ENCODE data around the gene POLRMT. TPM values are rescaled to one million over a fixed set of nuclear protein-coding genes. Genes with fewer than 3 reads are reported as not detected.
A peak's percentile ranks its signal among the peaks of the same experiment; 100 is the strongest.

POLRMT gene
- total RNA-seq, 1 experiment from 2014 or later = 139 TPM

DNA sequence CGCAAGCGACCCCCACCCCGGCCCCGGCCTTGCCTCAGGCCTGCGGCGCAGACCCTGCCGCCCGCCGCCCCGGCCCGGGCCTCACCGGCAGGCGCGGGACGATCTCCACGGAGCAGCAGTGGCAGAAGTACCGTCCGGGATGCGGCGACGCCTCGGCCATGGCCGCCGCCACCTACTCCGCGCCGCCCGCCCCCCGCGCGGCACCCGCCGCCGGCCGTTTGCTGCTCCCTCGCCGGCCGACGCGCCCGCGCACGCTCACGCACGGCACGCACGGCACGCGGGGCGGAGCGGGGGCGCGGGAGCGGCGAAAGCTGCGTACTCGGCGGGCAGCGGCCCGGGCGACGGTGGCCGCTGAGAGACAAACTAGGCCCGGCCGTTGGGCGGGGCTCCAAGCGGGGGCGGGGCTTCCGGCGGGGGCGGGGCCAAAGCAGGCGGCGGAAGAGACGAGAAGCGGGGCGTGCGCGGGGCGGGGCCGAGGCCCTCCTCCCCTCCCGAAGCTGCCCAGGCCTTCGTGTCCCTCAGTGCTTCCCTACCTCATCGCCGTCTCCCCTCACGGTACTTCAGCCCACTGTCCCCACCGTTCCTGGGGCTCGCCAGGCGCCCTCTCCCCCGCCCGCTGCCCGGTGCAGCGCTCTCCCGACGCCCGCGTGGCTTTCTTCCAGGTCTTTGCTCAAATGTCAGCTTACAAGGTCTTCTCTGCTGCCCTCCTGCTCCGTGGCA lies 29.8 kb upstream of the POLRMT start, which contains the start of gene RNF126 (continued):
- TF ChIP-seq CBFB (CRISPR knock-in tag; IDR thresholded peaks at IDR 0.05; ENCODE audit: low read depth) (no peak), SP1 (CRISPR knock-in tag; conservative IDR thresholded peaks at IDR 0.05) (peak; percentile 97), GTF2I (CRISPR knock-in tag; conservative IDR thresholded peaks at IDR 0.05) (no peak), EMX1 (CRISPR knock-in tag; IDR thresholded peaks at IDR 0.05) (peak; percentile 43; the same call in 1 of the 2 replicates)
- TF ChIP-seq, protein P1, sequence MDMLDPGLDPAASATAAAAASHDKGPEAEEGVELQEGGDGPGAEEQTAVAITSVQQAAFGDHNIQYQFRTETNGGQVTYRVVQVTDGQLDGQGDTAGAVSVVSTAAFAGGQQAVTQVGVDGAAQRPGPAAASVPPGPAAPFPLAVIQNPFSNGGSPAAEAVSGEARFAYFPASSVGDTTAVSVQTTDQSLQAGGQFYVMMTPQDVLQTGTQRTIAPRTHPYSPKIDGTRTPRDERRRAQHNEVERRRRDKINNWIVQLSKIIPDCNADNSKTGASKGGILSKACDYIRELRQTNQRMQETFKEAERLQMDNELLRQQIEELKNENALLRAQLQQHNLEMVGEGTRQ (CRISPR knock-in tag; IDR thresholded peaks at IDR 0.05) = peak; percentile 47
- TF ChIP-seq, protein P2, sequence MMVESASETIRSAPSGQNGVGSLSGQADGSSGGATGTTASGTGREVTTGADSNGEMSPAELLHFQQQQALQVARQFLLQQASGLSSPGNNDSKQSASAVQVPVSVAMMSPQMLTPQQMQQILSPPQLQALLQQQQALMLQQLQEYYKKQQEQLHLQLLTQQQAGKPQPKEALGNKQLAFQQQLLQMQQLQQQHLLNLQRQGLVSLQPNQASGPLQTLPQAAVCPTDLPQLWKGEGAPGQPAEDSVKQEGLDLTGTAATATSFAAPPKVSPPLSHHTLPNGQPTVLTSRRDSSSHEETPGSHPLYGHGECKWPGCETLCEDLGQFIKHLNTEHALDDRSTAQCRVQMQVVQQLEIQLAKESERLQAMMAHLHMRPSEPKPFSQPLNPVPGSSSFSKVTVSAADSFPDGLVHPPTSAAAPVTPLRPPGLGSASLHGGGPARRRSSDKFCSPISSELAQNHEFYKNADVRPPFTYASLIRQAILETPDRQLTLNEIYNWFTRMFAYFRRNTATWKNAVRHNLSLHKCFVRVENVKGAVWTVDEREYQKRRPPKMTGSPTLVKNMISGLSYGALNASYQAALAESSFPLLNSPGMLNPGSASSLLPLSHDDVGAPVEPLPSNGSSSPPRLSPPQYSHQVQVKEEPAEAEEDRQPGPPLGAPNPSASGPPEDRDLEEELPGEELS (CRISPR knock-in tag; IDR thresholded peaks at IDR 0.05) = peak; percentile 11; the same call in 1 of the 2 replicates

DNA sequence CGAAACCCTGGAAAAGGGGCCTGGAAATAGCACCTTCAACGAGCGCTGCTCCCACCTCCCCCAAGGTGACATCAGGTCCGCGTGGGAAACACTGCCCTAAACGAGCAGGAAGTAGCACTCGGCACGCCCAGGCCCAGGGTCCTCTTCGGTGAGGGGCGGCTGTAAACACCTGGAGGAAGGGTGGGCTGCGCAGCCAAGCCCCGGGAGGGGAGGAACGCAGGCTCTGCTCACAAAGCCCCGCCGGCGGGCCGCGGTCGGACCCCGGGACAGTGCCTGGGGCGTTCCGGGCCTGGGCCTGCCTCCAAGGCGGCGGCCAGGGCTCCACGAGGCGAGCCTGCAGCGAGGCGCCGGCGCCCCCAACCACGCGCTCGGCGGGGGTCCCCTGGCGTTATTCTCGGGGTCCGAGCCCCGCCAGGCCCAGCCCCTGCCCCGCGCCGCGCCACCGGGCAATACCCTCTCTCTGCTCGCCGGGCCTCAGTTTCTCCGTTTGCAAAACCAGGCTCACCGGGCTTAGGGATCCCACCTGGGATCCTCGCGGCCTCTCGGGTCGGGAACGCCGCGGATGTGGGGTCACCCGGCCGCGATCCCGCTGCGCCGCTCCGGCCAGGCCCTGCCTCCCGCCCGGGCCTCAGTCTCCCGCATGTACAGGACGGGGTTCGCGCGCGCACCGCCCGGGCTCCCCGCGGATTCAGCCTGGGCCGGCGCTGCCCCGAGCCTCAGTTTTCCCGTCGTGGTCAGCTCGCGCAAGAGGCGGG lies 29.0 kb upstream of the POLRMT start:
- POLR2A ChIA-PET = interaction anchor here (1.3 kb wide), 1 partner anchor 78 kb away, joined by 3 read pairs; no protein-coding TSS in a partner anchor
- Mint-ChIP-seq H3K27me3 (ENCODE audit: low read depth) (peaks cover 21% of the 10 kb centered on the region), H3K4me3 (peak overlapping the region; percentile 82), H3K27ac (peak overlapping the region; percentile 86), H3K36me3 (no peaks in the 10 kb centered on the region), H3K4me1 (peaks cover 20% of the 10 kb centered on the region), H3K9me3 (no peaks in the 10 kb centered on the region)
- CTCF ChIA-PET = interaction anchor here (0.8 to 1.8 kb wide), 10 partner anchors 15 to 79 kb away, joined by 3 to 26 read pairs (median 5); no protein-coding TSS in a partner anchor
- DNase-seq (ENCODE audit: low spot score) (peak; percentile 46), ATAC-seq (no peak)
- TF ChIP-seq, protein P3, sequence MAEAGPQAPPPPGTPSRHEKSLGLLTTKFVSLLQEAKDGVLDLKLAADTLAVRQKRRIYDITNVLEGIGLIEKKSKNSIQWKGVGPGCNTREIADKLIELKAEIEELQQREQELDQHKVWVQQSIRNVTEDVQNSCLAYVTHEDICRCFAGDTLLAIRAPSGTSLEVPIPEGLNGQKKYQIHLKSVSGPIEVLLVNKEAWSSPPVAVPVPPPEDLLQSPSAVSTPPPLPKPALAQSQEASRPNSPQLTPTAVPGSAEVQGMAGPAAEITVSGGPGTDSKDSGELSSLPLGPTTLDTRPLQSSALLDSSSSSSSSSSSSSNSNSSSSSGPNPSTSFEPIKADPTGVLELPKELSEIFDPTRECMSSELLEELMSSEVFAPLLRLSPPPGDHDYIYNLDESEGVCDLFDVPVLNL (CRISPR knock-in tag; IDR thresholded peaks at IDR 0.05; ENCODE audit: borderline replicate concordance, low read depth) = 0 out of 2 replicates have a peak, but pooled peaks have one; percentile 38
- 0 out of 2 replicates have a peak, but pooled peaks have one; percentile 10 for TF ChIP-seq NFE2L1 (CRISPR knock-in tag; IDR thresholded peaks at IDR 0.05)
- TF ChIP-seq ZNF423 (CRISPR knock-in tag; IDR thresholded peaks at IDR 0.05) = no peak
- no peak for TF ChIP-seq TEAD1 (CRISPR knock-in tag; IDR thresholded peaks at IDR 0.05)
- TF ChIP-seq JUN (CRISPR knock-in tag; IDR thresholded peaks at IDR 0.05) = peak; percentile 39; the same call in 1 of the 2 replicates
- no peak for TF ChIP-seq ZNF416 (CRISPR knock-in tag; IDR thresholded peaks at IDR 0.05)
- no peak for TF ChIP-seq NR3C1 (CRISPR knock-in tag; conservative IDR thresholded peaks at IDR 0.05; ENCODE audit: low read depth)
- TF ChIP-seq, protein P4, sequence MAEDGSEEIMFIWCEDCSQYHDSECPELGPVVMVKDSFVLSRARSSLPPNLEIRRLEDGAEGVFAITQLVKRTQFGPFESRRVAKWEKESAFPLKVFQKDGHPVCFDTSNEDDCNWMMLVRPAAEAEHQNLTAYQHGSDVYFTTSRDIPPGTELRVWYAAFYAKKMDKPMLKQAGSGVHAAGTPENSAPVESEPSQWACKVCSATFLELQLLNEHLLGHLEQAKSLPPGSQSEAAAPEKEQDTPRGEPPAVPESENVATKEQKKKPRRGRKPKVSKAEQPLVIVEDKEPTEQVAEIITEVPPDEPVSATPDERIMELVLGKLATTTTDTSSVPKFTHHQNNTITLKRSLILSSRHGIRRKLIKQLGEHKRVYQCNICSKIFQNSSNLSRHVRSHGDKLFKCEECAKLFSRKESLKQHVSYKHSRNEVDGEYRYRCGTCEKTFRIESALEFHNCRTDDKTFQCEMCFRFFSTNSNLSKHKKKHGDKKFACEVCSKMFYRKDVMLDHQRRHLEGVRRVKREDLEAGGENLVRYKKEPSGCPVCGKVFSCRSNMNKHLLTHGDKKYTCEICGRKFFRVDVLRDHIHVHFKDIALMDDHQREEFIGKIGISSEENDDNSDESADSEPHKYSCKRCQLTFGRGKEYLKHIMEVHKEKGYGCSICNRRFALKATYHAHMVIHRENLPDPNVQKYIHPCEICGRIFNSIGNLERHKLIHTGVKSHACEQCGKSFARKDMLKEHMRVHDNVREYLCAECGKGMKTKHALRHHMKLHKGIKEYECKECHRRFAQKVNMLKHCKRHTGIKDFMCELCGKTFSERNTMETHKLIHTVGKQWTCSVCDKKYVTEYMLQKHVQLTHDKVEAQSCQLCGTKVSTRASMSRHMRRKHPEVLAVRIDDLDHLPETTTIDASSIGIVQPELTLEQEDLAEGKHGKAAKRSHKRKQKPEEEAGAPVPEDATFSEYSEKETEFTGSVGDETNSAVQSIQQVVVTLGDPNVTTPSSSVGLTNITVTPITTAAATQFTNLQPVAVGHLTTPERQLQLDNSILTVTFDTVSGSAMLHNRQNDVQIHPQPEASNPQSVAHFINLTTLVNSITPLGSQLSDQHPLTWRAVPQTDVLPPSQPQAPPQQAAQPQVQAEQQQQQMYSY (CRISPR knock-in tag; IDR thresholded peaks at IDR 0.05) = no peak
- TF ChIP-seq, protein P5, sequence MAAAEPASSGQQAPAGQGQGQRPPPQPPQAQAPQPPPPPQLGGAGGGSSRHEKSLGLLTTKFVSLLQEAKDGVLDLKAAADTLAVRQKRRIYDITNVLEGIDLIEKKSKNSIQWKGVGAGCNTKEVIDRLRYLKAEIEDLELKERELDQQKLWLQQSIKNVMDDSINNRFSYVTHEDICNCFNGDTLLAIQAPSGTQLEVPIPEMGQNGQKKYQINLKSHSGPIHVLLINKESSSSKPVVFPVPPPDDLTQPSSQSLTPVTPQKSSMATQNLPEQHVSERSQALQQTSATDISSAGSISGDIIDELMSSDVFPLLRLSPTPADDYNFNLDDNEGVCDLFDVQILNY (CRISPR knock-in tag; IDR thresholded peaks at IDR 0.05) = peak; percentile 34; the same call in 1 of the 2 replicates
- no peak for TF ChIP-seq ELF4 (CRISPR knock-in tag; IDR thresholded peaks at IDR 0.05; ENCODE audit: low read depth)
- TF ChIP-seq TP53 (CRISPR knock-in tag; IDR thresholded peaks at IDR 0.05) = no peak
- TF ChIP-seq, protein P6, sequence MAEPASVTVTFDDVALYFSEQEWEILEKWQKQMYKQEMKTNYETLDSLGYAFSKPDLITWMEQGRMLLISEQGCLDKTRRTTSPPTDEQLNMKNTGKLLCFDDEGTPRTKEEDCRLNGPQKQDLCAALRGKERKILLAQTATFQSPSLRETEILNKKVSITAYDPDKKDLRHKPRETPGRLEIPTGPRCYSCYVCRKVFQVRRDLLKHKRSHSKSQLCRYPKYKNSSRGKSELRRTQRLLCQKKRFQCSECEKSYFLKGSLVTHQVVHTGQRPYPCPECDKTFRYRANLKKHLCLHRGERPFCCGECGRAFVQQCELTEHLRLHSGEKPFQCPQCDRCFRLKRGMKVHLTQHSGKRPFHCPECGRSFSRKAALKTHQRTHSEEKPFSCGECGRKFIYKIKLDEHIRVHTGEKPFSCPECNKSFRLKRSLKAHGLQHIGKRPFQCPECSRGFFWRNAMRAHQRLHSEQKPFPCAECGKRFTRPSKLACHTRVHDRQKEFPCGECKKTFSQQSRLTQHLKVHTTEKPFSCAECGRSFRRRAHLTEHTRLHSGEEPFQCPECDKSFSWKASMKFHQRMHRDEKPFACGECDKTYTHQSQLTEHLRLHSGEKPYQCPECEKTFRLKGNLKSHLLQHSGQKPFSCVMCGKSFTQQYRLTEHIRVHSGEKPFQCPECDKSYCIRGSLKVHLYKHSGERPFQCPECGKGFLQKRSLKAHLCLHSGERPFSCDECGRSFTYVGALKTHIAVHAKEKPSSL (CRISPR knock-in tag; conservative IDR thresholded peaks at IDR 0.05) = no peak
- TF ChIP-seq FOXP1 (CRISPR knock-in tag; IDR thresholded peaks at IDR 0.05; ENCODE audit: borderline replicate concordance) = no peak
- TF ChIP-seq FOXK1 (CRISPR knock-in tag; IDR thresholded peaks at IDR 0.05) = peak; percentile 58; the same call in 1 of the 2 replicates
- TF ChIP-seq, protein P7, sequence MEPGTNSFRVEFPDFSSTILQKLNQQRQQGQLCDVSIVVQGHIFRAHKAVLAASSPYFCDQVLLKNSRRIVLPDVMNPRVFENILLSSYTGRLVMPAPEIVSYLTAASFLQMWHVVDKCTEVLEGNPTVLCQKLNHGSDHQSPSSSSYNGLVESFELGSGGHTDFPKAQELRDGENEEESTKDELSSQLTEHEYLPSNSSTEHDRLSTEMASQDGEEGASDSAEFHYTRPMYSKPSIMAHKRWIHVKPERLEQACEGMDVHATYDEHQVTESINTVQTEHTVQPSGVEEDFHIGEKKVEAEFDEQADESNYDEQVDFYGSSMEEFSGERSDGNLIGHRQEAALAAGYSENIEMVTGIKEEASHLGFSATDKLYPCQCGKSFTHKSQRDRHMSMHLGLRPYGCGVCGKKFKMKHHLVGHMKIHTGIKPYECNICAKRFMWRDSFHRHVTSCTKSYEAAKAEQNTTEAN (CRISPR knock-in tag; IDR thresholded peaks at IDR 0.05) = peak; percentile 68; the same call in 1 of the 2 replicates
- no peak for TF ChIP-seq NR1H2 (CRISPR knock-in tag; IDR thresholded peaks at IDR 0.05)
